Hematopoietic multipotent progenitor cell treated with erythropoietin and hydrocortisone succinate and interleukin-3 and kit ligand, for 4 days (in vitro differentiated cells): ENCODE data around the gene SUN5.
"Not testable (repeated sequence)": the region's sequence is repeated elsewhere in the genome, so short reads cannot be mapped to it uniquely, and the experiment has no call there.

ENCODE experiments used
- DNase-seq: peaks from one replicate; pipeline ENCODE4 v3.0.0-alpha.2; 2015

Gene SUN5, protein sequence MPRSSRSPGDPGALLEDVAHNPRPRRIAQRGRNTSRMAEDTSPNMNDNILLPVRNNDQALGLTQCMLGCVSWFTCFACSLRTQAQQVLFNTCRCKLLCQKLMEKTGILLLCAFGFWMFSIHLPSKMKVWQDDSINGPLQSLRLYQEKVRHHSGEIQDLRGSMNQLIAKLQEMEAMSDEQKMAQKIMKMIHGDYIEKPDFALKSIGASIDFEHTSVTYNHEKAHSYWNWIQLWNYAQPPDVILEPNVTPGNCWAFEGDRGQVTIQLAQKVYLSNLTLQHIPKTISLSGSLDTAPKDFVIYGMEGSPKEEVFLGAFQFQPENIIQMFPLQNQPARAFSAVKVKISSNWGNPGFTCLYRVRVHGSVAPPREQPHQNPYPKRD

DNA sequence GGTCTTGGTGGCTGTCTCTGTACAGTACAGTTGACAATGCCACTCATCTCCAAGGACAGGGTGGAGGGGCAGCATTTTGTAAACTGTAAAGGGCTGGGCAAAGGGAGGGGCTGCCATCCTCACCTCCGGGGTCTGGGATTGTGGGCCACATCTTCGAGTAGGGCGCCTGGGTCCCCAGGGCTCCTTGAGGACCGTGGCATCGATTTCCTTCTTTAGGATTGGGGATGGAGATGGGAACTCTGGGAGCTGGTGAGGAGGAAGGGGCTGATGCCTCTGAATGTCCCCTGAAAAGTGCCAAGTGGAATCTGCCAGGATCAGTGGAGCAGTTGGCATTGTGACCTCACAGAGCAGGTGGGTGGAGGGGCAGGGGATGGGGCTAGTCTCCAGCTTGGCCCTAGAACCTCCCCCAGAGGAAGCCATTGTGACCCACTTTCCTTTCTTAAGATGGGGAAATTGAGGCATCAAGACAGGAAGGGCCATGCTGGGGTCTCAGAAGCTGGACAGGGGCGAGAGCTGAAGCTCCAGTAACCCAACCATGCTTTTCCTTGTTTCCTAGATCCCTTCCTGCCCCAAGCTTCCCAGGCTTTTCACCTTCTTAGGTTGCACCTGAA, at the start of gene SUN5:
Gene SUN5, minus strand, starts transcription at position 293 of the 611 bp plus-strand sequence. Its CDS starts 93 bp downstream, at position 200.
- DNase-seq: no peak

DNA sequence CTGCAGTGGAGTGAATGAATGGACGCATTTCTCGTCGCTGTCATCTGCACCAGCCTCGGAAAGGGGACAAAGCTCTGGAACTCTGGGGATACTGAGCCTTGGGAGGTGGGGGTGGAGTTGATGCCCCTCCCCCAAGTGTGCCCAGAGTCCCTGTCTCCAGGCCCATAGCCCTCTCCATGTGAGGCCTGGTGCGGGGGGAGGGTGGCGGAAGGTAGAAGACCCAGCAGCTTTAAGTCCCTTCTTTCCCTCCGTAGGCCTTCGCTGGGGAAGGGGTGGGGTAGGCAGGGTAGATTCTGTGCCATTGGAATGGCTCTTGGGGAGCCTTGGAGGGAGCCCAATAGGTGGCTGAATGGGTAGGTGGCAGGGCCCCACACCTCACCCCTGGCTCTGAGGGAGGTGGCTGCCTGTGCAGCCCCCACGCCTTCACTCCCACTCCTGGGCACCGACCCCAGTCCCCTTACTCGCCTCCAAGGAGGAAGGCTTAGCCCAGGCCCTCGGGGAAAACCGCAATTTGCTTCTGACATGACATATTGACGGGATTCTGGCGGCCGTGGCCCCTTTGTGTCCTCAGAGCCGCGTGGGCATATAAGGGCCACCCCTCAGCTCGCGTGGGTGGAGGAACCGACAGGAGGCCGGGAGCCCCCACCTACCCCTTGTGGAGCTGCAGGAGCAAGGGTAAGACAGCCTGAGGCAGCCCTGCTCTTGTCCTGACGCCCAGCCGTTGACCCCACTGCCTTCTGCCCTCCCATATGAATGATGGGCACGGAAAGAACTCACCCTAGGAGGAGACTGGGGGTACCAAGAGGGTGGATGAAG, 49.3 kb upstream of the SUN5 start, which contains the start of gene BPIFB3:
Gene BPIFB3, plus strand, starts transcription at position 613 of the 816 bp plus-strand sequence. CDS start 1,533 bp downstream, outside the sequence.
- no peak for DNase-seq

DNA sequence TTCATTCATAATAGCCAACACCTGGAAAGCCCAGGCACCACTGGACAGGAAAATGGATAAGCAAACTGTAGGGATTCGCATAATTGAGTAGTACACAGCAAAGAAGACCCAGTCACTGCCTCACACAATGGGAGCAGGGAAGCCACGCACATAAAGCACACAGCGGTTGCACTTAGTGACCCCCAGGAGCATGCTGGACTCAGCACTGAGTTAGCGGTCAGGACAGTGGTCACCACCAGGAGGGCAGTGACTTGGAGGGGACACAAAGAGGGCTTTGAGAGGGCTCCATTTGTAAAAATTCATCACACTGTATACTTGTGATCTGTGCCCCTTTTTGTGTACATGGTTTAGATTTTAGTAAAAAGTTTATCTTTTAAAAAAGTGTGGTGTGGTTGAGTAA, 47.1 kb upstream of the SUN5 start:
- DNase-seq: no peak

DNA sequence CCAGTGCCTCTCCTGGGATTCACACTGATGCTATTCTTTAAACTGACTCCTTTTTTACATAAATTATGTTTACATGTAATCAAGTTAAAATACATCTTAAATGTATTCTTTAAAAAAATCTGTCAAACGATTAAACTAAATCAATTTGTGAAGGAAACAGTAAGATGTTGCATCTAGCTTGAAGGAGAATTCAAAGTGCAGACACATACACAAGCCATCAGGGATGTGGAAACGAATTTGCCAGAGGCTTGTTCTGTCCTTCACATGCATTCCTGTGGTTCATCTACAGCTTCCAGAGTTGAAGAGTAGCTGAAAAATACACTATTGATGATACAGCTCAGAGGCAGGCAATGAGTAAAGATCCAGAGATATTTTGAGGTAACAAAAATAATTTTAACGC, 42.2 kb upstream of the SUN5 start:
- DNase-seq: no peak

DNA sequence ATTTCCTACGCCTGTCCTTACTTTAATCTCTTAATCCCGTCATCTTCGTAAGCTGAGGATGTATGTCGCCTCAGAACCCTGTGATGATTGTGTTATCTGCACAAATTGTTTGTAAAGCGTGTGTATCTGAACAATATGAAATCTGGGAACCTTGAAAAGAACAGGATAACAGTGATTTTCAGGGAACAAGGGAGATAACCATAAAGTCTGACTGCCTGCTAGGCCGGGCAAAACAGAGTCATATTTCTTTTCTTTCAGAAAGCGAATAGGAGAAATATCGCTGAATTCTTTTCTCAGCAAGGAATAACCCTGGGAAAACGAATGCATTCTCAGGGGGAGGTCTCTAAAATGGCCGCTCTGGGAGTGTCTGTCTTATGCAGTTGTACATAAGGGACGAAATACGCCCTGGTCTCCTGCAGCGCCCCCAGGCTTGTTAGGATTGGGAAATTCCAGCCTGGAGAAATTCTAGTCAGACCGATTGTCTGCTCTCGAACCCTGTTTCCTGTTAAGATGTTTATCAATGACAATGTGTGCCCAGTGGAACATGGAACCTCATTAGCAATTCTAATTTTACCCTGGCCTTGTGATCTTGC, 41.0 kb upstream of the SUN5 start:
- not testable (repeated sequence) for DNase-seq

DNA sequence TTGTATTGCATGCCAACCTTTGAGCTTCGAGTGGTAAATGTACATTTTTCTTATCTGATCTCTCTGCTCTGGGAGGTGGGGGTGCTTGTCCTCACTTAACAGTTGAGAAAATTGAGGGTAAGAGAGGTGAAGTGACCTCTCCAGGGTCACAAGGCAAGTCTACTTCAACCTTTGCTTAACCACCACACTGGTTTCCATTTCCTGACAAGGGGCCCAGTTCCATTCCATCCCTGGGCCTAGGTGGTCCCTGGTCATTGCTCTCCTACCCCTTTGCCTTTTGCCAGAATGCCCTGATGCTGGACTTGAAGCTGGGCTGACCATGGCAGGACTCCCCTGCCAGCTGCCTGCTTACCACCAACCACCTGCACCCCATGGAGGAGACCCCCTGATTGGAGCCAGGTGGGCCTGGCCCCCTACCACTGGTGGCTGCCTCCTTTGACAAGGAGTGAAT, 39.5 kb upstream of the SUN5 start:
- no peak for DNase-seq

DNA sequence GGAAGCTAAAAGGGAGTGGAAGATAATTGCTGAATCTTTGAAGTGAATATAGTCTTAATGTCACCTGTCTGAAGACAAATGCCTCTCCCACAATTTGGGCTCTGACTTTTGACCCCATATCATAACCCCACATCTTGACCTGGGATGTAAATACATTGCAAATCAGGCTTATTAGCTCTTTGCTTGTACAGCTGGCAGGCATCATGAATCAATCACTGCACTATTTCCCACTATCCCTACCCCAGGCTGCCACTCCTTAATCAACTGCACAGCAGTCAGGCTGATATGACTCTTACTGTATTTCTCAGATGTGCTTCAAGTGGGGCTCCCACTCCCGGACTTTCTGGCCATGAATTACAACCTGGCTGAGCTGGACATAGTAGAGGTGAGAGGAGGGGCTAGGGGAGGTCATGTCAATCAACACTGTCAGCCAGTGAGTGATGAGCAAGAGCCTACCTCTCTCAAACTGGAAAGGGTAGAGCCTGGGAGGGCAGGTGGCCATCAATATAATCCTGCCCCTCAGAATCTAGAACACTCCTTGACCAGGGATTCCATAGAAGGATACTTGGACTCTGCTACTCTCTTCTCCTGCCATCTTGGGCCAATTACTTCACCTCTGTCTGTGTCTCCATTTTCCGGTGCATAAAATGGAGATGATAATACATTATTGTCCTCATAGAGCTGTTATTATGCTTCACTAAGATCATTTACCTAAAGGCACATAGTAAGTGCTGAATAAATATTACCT, 38.9 kb upstream of the SUN5 start:
- DNase-seq: no peak

DNA sequence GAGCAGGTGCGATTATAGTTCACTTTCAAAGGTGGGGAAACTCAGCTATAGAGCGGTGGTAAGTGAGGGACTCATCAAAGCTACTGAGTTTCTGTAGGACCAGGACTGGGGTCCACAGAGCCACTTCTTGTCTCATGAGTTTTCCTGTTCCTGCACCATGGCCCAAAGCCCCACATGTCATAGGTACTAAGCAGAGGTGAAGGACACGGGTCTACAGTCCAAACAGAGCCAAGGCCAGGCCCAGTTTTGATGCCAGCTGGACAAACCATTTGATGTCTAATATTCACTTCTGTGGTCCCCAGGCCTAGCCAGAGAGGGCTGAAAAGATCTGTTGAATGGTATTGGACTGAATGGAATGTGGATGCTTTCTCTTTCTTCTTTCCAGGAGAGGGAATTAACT, 38.2 kb upstream of the SUN5 start:
- no peak for DNase-seq

DNA sequence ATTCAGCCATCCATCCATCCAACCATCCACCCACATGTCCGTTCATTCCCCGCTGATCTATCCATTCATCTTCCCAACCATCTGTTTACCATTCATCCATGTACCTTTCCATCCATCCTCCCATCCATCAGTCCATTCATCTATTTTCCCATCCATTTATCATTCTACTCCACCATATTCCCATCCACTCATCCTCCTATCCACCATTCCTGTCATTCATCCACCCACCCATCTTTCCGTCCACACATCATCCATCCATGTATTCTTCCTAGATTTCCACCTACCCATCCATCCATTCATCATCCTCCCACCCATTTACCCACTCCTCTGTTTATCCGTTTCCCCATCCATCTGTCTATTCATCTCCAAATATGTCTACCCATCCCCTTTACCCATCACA, 34.0 kb upstream of the SUN5 start:
- no peak for DNase-seq

DNA sequence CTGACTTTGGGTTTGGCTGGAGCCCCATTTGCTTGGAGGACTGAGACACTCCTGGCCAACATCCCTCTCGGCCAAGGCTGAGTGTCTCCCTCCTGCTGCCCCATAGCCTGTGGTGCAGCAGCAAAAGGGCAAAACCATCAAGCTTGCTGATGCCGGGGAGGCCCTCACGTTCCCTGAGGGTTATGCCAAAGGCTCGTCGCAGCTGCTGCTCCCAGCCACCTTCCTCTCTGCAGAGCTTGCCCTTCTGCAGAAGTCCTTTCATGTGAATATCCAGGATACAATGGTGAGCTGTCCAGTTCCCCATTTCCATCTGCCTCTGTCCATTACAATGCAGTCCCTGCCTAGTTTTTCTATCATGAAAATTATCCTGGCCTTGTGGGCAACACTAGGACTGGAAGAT, 33.2 kb upstream of the SUN5 start:
- DNase-seq: no peak

DNA sequence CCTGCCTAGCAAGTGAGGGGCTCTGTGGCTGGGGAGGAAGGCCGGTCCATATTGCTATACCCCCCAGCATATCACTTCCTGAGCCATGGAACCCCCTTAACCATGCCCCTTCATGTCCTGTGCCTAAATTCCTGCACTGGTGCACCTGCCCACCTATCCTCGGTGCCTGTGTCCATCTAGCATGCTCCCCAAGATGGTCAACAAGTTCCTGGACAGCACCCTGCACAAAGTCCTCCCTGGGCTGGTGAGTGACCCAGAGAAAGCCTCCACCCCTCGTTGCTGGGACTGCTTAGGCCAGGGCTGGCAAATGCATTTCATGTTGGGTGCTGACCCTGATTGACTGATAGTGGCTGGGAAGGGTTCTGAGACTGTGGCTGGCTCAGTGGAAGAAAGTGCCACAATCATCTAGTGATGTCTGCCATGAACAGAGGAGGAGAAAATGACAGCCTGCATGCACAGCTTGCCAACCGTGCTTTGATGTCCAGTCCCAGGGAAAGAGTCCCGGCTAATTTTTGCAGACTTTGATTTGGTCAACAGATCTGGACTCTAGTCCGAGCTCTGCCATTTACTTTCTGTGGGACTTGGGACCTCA, 30.8 kb upstream of the SUN5 start:
- no peak for DNase-seq

DNA sequence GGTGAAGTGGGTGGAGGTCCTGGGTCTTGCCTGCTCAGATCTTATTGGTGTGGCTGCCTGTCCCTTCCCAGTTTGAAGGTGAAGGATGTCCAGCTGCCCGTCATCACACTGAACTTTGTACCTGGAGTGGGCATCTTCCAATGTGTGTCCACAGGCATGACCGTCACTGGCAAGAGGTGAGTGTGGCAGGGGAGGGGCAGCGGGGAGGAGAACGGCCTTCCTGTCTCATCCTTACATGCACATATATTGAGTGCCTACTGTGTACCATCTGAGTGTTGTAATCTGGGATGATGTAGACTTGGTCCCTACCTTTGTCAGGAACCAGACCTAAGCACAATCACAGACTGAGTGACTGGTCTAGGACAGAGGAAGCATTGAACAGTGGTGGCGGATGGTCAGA, 29.9 kb upstream of the SUN5 start:
- no peak for DNase-seq

DNA sequence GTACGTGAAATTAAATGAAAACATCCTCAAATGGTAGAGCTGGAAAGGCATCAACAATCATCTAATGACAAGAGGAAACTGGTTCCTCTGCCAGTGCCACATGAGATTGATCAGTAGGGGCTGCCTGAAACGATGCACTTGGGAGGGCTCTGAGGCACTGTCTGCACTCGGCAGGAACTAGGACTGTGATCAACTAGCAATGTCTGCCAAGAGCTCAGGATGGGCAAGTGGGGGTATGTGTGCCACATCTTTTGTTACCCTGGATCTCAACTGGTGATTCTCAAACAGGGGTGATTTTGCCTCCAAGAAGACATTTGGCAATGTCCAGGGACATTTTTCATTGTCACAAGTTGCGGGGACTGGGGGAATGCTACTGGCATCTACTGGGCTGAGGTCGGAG, 29.1 kb upstream of the SUN5 start:
- DNase-seq: no peak

DNA sequence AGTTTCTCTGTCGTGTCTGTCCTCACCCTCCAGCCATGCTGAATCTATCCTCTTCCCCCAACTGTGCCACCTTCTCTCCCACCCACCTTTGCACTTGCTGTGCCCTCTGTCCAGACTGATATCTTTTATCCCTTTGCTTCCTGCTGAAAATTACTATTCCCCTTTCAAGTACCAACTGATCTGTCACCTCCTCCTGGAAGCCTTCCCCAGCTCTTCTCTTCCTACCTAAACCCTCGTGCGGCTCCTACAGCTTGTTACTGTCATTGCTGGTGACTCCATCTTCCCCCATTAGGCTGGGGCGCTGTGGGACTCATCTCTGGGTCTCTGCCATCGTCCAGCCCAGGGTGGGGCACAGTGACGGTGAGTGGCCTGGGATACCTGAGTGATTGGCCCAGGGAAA, 28.3 kb upstream of the SUN5 start:
- no peak for DNase-seq

DNA sequence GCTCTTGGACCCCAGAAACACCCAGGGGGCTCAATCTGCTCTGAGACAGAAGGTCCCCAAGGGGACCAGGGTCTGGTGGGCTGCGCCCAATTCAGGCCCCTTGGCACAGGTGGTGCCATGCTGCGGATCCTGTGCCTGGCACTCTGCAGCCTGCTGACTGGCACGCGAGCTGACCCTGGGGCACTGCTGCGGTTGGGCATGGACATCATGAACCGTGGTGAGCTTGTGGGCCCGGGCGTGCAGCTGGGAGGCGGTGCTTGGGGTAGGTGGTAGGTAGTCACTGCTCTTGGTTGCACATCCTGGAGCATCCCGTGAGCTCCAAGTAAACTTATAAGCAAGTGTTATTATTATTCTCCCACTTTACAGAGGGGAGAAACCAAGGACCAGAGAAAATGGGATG, 27.3 kb upstream of the SUN5 start, which contains the start of gene BPIFB6:
Gene BPIFB6, plus strand, starts transcription at position 118 of the 400 bp plus-strand sequence. Its CDS starts 0 bp downstream, at position 118.
- no peak for DNase-seq

DNA sequence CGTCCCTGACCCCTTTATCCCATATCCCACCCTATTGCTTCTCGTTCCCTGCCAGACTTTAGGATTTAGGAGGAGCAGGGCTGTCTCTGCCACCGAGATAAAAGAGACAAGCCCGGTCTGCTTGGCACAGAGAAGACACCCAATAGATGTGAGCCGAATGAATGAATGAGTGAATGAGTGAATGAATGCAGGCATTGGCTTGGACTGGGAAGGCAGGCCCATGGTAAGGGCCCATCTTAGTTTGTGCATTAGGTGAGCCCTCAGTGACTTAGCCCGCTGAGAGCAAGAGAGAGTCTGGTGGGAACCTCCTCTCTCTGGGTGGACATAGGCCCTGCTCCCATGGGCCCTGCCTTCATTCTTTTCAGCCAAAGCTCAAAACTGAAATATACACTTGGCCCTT, 26.3 kb upstream of the SUN5 start:
- no peak for DNase-seq

DNA sequence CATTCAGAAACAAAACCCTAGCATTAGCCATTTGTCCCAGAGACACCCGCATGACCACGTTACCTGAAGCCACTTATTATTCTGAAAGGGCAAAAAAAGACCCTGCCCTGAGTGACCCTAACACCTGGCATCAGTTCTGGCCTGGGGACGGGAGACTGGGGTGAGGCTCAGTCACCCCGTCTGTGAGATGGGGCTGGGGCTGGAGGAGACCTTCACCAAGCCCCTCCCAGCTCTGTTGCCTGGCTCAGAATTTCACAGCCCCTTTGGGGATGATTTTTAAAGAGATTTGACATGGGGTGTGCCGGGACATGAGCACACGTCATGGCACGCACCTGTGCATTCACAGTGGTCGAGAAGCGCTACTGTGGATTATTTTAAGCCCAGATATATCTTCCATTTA, 25.8 kb upstream of the SUN5 start:
- no peak for DNase-seq

DNA sequence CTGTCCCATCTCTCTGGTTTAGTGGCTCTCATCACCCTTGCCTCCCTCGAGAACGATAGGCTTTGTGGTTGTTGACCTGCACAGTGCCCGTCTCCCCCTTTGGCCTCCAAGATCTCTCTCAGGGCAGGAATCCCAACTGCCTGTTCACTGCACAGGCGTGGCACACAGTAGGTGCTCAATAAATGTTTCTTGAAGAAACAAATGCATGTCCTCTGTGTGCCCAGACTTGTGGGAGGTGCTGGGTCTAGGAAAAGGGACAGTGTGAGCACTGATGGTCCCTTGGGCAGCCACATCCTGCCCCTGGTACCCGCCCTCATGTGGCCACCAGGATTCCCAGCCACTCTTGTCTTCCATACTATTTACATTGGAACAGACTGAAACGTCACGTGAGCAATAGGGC, 24.6 kb upstream of the SUN5 start:
- no peak for DNase-seq

DNA sequence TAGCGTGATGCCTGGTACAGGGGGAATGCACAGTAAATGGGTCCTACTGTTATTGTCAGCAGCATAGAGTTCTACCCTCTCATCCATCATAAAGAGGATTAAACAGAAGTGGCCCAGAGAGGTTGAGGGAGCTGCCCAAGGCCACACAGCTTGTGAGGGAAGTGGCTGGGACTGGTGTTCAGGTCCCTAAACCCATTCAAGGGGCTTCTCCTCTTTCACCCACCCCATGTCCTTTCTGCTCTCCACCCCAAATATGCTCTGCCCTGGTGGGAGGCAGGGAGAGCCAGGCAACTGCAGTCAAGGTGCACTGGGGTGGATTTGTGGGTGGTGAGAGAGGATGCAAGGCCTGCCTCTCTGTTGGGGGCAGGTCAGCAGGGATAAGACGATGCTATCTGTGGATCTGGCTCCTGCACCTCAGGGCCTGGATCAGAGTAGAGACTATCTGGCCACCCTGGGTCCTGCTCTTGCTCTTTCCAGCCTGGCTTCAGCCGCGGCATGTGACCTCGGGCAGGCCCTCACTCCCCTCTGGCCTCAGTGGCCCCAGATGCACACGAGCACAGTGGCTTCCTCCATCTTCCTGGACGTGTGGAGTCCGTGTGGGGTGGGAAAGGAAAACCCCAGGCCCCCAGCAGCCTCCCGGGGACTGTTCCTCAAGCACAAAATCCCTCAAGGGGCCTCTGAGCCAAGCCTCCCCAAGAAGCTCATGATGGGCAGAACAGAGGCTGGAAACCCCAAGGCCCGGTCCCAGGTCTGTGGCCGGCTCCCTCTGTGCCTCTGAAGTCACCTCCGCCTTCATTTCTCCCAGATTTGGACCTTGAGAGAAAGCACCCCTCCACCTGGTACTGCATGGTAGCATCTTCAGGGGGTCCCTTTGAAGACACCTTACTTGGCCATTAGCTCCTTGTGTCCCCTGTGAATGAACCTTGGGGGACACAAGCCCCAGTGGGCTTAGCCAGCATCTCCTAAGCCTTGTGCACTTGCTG, 23.8 kb upstream of the SUN5 start:
- DNase-seq: no peak
